HepG2 (cell line): ENCODE data around the gene TRIM69. TPM values are rescaled to one million over a fixed set of nuclear protein-coding genes. Genes with fewer than 3 reads are reported as not detected.

ENCODE experiments used
- BORCS8-MEF2B ChIP-seq: sonication (generic); formaldehyde crosslinking; IDR thresholded peaks from 2 replicates; pipeline ENCODE4 v1.8.0; 2022; ENCODE audit warnings: mild to moderate bottlenecking, missing genetic modification reagents
- CTCF ChIP-seq: sonication (generic); formaldehyde crosslinking; IDR thresholded peaks from 2 replicates; pipeline ENCODE4 v1.5.0; 2020; ENCODE audit warnings: mild to moderate bottlenecking, missing genetic modification reagents, moderate library complexity
- FOXK2 ChIP-seq: fragments of 450-650 bp; IDR thresholded peaks from 2 replicates; pipeline ENCODE4 v1.6.1; 2016
- KAT2B ChIP-seq: fragments of 150-350 bp; IDR thresholded peaks from 2 replicates; pipeline ENCODE4 v1.6.1; 2014; ENCODE audit warnings: low read depth, low read length, borderline replicate concordance
- LBX2 ChIP-seq: sonication (generic); formaldehyde crosslinking; IDR thresholded peaks from 2 replicates; pipeline ENCODE4 v1.5.0; 2020; ENCODE audit warnings: missing genetic modification reagents, mild to moderate bottlenecking, borderline replicate concordance
- MED1 ChIP-seq: sonication (generic); formaldehyde crosslinking; IDR thresholded peaks from 2 replicates; pipeline ENCODE4 v1.4.0; 2020; ENCODE audit warnings: missing genetic modification reagents
- MED8 ChIP-seq: sonication (generic); formaldehyde crosslinking; IDR thresholded peaks from 2 replicates; pipeline ENCODE4 v1.8.1; 2023; ENCODE audit warnings: mild to moderate bottlenecking, missing genetic modification reagents; ENCODE audit not compliant: insufficient replicate concordance
- MXI1 ChIP-seq: IDR thresholded peaks from 3 replicates; pipeline ENCODE4 v1.6.1; 2012; ENCODE audit warnings: low read depth, low read length, inconsistent platforms, borderline replicate concordance
- NFE2 ChIP-seq: sonication (generic); formaldehyde crosslinking; IDR thresholded peaks from 2 replicates; pipeline ENCODE4 v1.4.0; 2020; ENCODE audit warnings: missing genetic modification reagents
- NFIB ChIP-seq: sonication (generic); formaldehyde crosslinking; IDR thresholded peaks from 2 replicates; pipeline ENCODE4 v1.9.0; 2021; ENCODE audit warnings: missing genetic modification reagents, mild to moderate bottlenecking, borderline replicate concordance
- NFRKB ChIP-seq: fragments of 450-650 bp; IDR thresholded peaks from 2 replicates; pipeline ENCODE4 v1.6.1; 2017
- NR3C1 ChIP-seq: sonication (generic); formaldehyde crosslinking; IDR thresholded peaks from 2 replicates; pipeline ENCODE4 v1.4.0; 2020; ENCODE audit warnings: missing genetic modification reagents
- TCF7 ChIP-seq: sonication (generic); IDR thresholded peaks from 2 replicates; pipeline ENCODE4 v1.6.1; 2016; ENCODE audit warnings: antibody characterized with exemption, low read depth
- ZFY ChIP-seq: sonication (generic); formaldehyde crosslinking; IDR thresholded peaks from 2 replicates; pipeline ENCODE4 v1.4.0; 2020; ENCODE audit warnings: missing genetic modification reagents
- ZNF264 ChIP-seq: sonication (generic); formaldehyde crosslinking; IDR thresholded peaks from 2 replicates; pipeline ENCODE4 v1.4.0; 2020; ENCODE audit warnings: missing genetic modification reagents
- ZNF317 ChIP-seq: sonication (generic); formaldehyde crosslinking; IDR thresholded peaks from 2 replicates; pipeline ENCODE4 v1.5.0; 2020; ENCODE audit warnings: mild to moderate bottlenecking, missing genetic modification reagents
- ZNF34 ChIP-seq: sonication (generic); formaldehyde crosslinking; IDR thresholded peaks from 2 replicates; pipeline ENCODE4 v1.4.0; 2020; ENCODE audit warnings: mild to moderate bottlenecking, missing genetic modification reagents, borderline replicate concordance
- ZNF510 ChIP-seq: sonication (generic); formaldehyde crosslinking; IDR thresholded peaks from 2 replicates; pipeline ENCODE4 v1.4.0; 2020; ENCODE audit warnings: low read depth, mild to moderate bottlenecking, missing genetic modification reagents
- ZNF629 ChIP-seq: sonication (generic); formaldehyde crosslinking; conservative IDR thresholded peaks from 2 replicates; pipeline ENCODE4 v1.5.0; 2020; ENCODE audit warnings: missing genetic modification reagents
- ZNF720 ChIP-seq: sonication (generic); formaldehyde crosslinking; IDR thresholded peaks from 2 replicates; pipeline ENCODE4 v1.4.0; 2020; ENCODE audit warnings: missing genetic modification reagents
- polyA plus RNA-seq, 8 experiments: library from polyadenylated mRNA; depleted of rRNA in 3 of 8; stranded (reverse) in 7 of 8; unstranded in 1 of 8; fragments of >200 nt; fragmentation: Illumina TruSeq in 4 of 8; extraction: Trizol in 4 of 8; gene quantifications; 2 replicates each; pipeline versions ENCODE4 v1.2.1 to v1.2.3, GENCODE V29; 2011 to 2016; ENCODE audit warnings: low read depth in 4 of 8, missing spikeins in 1 of 8, mixed read lengths in 1 of 8; ENCODE audit not compliant: insufficient read depth in 1 of 8
- total RNA-seq, 5 experiments: library from RNA; depleted of rRNA; stranded (reverse); fragments of >200 nt; fragmentation: Illumina TruSeq; extraction: Trizol; gene quantifications; 2 replicates each; pipeline ENCODE4 v1.2.3, GENCODE V29; 2016; ENCODE audit warnings: low read depth in 1 of 5
- TF ChIP-seq, protein P1 (sequence below): sonication (generic); formaldehyde crosslinking; IDR thresholded peaks from 2 replicates; pipeline ENCODE4 v1.9.0; 2021; ENCODE audit warnings: missing genetic modification reagents, borderline replicate concordance
- TF ChIP-seq, protein P2 (sequence below): sonication (generic); formaldehyde crosslinking; IDR thresholded peaks from 2 replicates; pipeline ENCODE4 v1.9.0; 2021; ENCODE audit warnings: missing genetic modification reagents, mild to moderate bottlenecking, borderline replicate concordance
- TF ChIP-seq, protein P3 (sequence below): IDR thresholded peaks from 2 replicates; pipeline ENCODE4 v1.6.1; 2016; ENCODE audit warnings: low read depth

TRIM69 gene
- total and polyA plus RNA-seq, 2 of the 13 experiments (the other 11 are each of a cell fraction or from before 2014, with no cell fraction given) = 2.6 to 3.2 TPM

GRCh38 chr15:44726568-44727484, 9.5 kb upstream of the TRIM69 start (continued):
- TF ChIP-seq LBX2 (no peak), ZNF317 (CRISPR knock-in tag) (no peak), MXI1 (peak; percentile 41; the same call in 1 of the 3 replicates), TCF7 (no peak), NFE2 (CRISPR knock-in tag) (no peak), KAT2B (no peak), FOXK2 (no peak), NFRKB (no peak), ZNF720 (CRISPR knock-in tag) (no peak), CTCF (no peak), MED1 (CRISPR knock-in tag) (peak; percentile 77), ZNF264 (CRISPR knock-in tag) (no peak), NFIB (no peak), BORCS8-MEF2B (CRISPR knock-in tag) (no peak), ZNF34 (CRISPR knock-in tag) (no peak), ZNF629 (CRISPR knock-in tag) (peak; percentile 15; the same call in 1 of the 2 replicates), ZFY (CRISPR knock-in tag) (peak; percentile 16; the same call in 1 of the 2 replicates), MED8 (CRISPR knock-in tag) (no peak), NR3C1 (CRISPR knock-in tag) (no peak), ZNF510 (CRISPR knock-in tag) (no peak)
- TF ChIP-seq, protein P1, sequence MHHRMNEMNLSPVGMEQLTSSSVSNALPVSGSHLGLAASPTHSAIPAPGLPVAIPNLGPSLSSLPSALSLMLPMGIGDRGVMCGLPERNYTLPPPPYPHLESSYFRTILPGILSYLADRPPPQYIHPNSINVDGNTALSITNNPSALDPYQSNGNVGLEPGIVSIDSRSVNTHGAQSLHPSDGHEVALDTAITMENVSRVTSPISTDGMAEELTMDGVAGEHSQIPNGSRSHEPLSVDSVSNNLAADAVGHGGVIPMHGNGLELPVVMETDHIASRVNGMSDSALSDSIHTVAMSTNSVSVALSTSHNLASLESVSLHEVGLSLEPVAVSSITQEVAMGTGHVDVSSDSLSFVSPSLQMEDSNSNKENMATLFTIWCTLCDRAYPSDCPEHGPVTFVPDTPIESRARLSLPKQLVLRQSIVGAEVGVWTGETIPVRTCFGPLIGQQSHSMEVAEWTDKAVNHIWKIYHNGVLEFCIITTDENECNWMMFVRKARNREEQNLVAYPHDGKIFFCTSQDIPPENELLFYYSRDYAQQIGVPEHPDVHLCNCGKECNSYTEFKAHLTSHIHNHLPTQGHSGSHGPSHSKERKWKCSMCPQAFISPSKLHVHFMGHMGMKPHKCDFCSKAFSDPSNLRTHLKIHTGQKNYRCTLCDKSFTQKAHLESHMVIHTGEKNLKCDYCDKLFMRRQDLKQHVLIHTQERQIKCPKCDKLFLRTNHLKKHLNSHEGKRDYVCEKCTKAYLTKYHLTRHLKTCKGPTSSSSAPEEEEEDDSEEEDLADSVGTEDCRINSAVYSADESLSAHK (CRISPR knock-in tag) = no peak
- TF ChIP-seq, protein P2, sequence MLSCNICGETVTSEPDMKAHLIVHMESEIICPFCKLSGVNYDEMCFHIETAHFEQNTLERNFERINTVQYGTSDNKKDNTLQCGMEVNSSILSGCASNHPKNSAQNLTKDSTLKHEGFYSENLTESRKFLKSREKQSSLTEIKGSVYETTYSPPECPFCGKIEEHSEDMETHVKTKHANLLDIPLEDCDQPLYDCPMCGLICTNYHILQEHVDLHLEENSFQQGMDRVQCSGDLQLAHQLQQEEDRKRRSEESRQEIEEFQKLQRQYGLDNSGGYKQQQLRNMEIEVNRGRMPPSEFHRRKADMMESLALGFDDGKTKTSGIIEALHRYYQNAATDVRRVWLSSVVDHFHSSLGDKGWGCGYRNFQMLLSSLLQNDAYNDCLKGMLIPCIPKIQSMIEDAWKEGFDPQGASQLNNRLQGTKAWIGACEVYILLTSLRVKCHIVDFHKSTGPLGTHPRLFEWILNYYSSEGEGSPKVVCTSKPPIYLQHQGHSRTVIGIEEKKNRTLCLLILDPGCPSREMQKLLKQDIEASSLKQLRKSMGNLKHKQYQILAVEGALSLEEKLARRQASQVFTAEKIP (CRISPR knock-in tag) = no peak
- TF ChIP-seq, protein P3, sequence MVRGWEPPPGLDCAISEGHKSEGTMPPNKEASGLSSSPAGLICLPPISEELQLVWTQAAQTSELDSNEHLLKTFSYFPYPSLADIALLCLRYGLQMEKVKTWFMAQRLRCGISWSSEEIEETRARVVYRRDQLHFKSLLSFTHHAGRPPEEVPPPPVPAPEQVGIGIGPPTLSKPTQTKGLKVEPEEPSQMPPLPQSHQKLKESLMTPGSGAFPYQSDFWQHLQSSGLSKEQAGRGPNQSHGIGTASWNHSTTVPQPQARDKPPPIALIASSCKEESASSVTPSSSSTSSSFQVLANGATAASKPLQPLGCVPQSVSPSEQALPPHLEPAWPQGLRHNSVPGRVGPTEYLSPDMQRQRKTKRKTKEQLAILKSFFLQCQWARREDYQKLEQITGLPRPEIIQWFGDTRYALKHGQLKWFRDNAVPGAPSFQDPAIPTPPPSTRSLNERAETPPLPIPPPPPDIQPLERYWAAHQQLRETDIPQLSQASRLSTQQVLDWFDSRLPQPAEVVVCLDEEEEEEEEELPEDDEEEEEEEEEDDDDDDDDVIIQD (CRISPR knock-in tag) = 0 out of 2 replicates have a peak, but pooled peaks have one; percentile 41
